M059J (cell line): ENCODE measurements around the gene LRRTM4. TPM values are rescaled to one million over a fixed set of nuclear protein-coding genes. Genes with fewer than 3 reads are reported as not detected.
"Not testable (repeated sequence)": the region's sequence is repeated elsewhere in the genome, so short reads cannot be mapped to it uniquely, and the experiment has no call there.

Source experiments
- DNase-seq: peaks from one replicate; pipeline ENCODE4 v3.0.0-alpha.2; 2012; ENCODE audit warnings: low read depth
- total RNA-seq: library from RNA; depleted of rRNA; stranded (reverse); fragments of >200 nt; shearing (Covaris generic); gene quantifications from 2 replicates; pipeline ENCODE4 v1.2.3, GENCODE V29; 2014

LRRTM4 gene
- total RNA-seq, 1 experiment from 2014 or later = 0.07 TPM

- no peak for DNase-seq
Observed at GRCh38 chr2:77169426-77169825, 352.8 kb downstream of the LRRTM4 start.

- not testable (repeated sequence) for DNase-seq
Observed at GRCh38 chr2:77164021-77164420, 358.2 kb downstream of the LRRTM4 start.

- peak; percentile 12 for DNase-seq
Observed at GRCh38 chr2:77161009-77161408, 361.2 kb downstream of the LRRTM4 start.

GRCh38 chr2:77156599-77156998 lies 365.6 kb downstream of the LRRTM4 start:
- DNase-seq = no peak

- no peak for DNase-seq
Observed at GRCh38 chr2:77155511-77155910, 366.7 kb downstream of the LRRTM4 start.

- DNase-seq = no peak
Observed at GRCh38 chr2:77149565-77149964, 372.6 kb downstream of the LRRTM4 start.

GRCh38 chr2:77147153-77147552 lies 375.0 kb downstream of the LRRTM4 start:
- DNase-seq = no peak

- DNase-seq = no peak
Observed at GRCh38 chr2:77144772-77145171, 377.4 kb downstream of the LRRTM4 start.

GRCh38 chr2:77142141-77142540 lies 380.0 kb downstream of the LRRTM4 start:
- DNase-seq = no peak

GRCh38 chr2:77128479-77128878 lies 393.7 kb downstream of the LRRTM4 start:
- DNase-seq = not testable (repeated sequence)

GRCh38 chr2:77127345-77127744 lies 394.8 kb downstream of the LRRTM4 start:
- no peak for DNase-seq

- no peak for DNase-seq
Observed at GRCh38 chr2:77121518-77121917, 400.7 kb downstream of the LRRTM4 start.

- no peak for DNase-seq
Observed at GRCh38 chr2:77119333-77119732, 402.8 kb downstream of the LRRTM4 start.

- no peak for DNase-seq
Observed at GRCh38 chr2:77108915-77109314, 413.3 kb downstream of the LRRTM4 start.

- DNase-seq = no peak
Observed at GRCh38 chr2:77105008-77105407, 417.2 kb downstream of the LRRTM4 start.

- DNase-seq = no peak
Observed at GRCh38 chr2:77104554-77104953, 417.6 kb downstream of the LRRTM4 start.

GRCh38 chr2:77102927-77103326 lies 419.2 kb downstream of the LRRTM4 start:
- DNase-seq = no peak

- DNase-seq = no peak
Observed at GRCh38 chr2:77101796-77102452, 420.3 kb downstream of the LRRTM4 start.

GRCh38 chr2:77099961-77100360 lies 422.2 kb downstream of the LRRTM4 start:
- DNase-seq = no peak

GRCh38 chr2:77095525-77095924 lies 426.7 kb downstream of the LRRTM4 start:
- not testable (repeated sequence) for DNase-seq

GRCh38 chr2:77095096-77095495 lies 427.1 kb downstream of the LRRTM4 start:
- no peak for DNase-seq

- not testable (repeated sequence) for DNase-seq
Observed at GRCh38 chr2:77088424-77088823, 433.8 kb downstream of the LRRTM4 start.

GRCh38 chr2:77087987-77088414 lies 434.2 kb downstream of the LRRTM4 start:
- DNase-seq = no peak

GRCh38 chr2:77086478-77086877 lies 435.7 kb downstream of the LRRTM4 start:
- no peak for DNase-seq
